K562 (cell line): ENCODE data around the gene EML6. TPM values are rescaled to one million over a fixed set of nuclear protein-coding genes. Genes with fewer than 3 reads are reported as not detected.

Source experiments
- ATAC-seq: fragments of 200-7000 bp; cut with Tn5 transposase; 3 replicates; pipeline ENCODE4 v1.9.1; 2020; ENCODE audit warnings: moderate library complexity
- BruUV-seq: library from RNA; stranded (reverse); fragments of 400-500 nt; replicated peaks from 2 replicates; lab custom pipeline; 2021; lab: Mats Ljungman, UMichigan
- CTCF ChIA-PET: fragments of 300-600 bp; formaldehyde crosslinking; extraction: SDS; loops from one replicate; lab custom pipeline; 2021; ENCODE audit warnings: low intra/inter-chr PET ratio; lab: Yijun Ruan, JAX
- POLR2A ChIA-PET: fragments of 300-600, 350-650 bp; sonication (Branson Sonifier 250); formaldehyde crosslinking; extraction: SDS; loops from one replicate; lab custom pipeline; 2021; ENCODE audit warnings: antibody characterized with exemption, inconsistent platforms; lab: Yijun Ruan, JAX
- DNase-seq, 4 experiments: peaks; one replicate each; pipeline versions ENCODE4 v3.0.0 to v3.0.0-alpha.2; 2011 to 2018; ENCODE audit warnings: low spot score in 3 of 4, mixed read lengths in 3 of 4; ENCODE audit errors: extremely low read depth in 1 of 4
- FAIRE-seq: peaks from 2 replicates; lab custom pipeline; 2011; peaks lifted over from hg19 to GRCh38; lab: Jason Lieb, UNC
- H2AFZ ChIP-seq: 2 replicates; pipeline ENCODE4 v1.6.0; 2011; ENCODE audit warnings: low read depth, low read length, control low read depth, inconsistent platforms
- H3K27ac ChIP-seq: fragments of 200-600 bp; 3 replicates; pipeline ENCODE4 v1.8.0; 2011; ENCODE audit warnings: low read depth, mild to moderate bottlenecking, control low read depth, inconsistent platforms, low read length, moderate library complexity, mixed read lengths; ENCODE audit errors: extremely low read depth
- H3K27me3 ChIP-seq, 2 experiments: fragments of 300-600 bp in 1 of 2; 2 replicates in 1 of 2; 3 replicates in 1 of 2; pipeline versions ENCODE4 v1.6.0 to v1.8.0; 2011; ENCODE audit warnings: inconsistent platforms in 2 of 2, low read length in 2 of 2, mild to moderate bottlenecking in 1 of 2, mixed read lengths in 1 of 2, moderate library complexity in 1 of 2; ENCODE audit not compliant: control insufficient read depth in 2 of 2, insufficient read depth in 2 of 2
- H3K36me3 ChIP-seq: fragments of 300-600 bp; 3 replicates; pipeline ENCODE4 v1.8.0; 2011; ENCODE audit warnings: mild to moderate bottlenecking, low read length, inconsistent platforms; ENCODE audit not compliant: control insufficient read depth, insufficient read depth
- H3K4me1 ChIP-seq, 2 experiments: fragments of 200-600 bp in 1 of 2; replicated peaks in 1 of 2; 2 replicates in 1 of 2; 3 replicates in 1 of 2; pipeline versions ENCODE4 v1.5.1 to v1.8.0; 2011; ENCODE audit warnings: inconsistent platforms in 2 of 2, low read length in 2 of 2, mild to moderate bottlenecking in 1 of 2, mixed read lengths in 1 of 2, moderate library complexity in 1 of 2; ENCODE audit not compliant: control insufficient read depth in 2 of 2, insufficient read depth in 2 of 2
- H3K4me2 ChIP-seq: 2 replicates; pipeline ENCODE4 v1.6.1; 2011; ENCODE audit warnings: low read length, control low read depth, inconsistent platforms, mixed read lengths; ENCODE audit not compliant: insufficient read depth
- H3K4me3 ChIP-seq: fragments of 200-600 bp; sonication (generic), shearing (Covaris generic); 2 replicates; pipeline ENCODE4 v1.5.1; 2016; ENCODE audit warnings: control low read depth, inconsistent platforms
- H3K79me2 ChIP-seq: fragments of 200-600 bp; 3 replicates; pipeline ENCODE4 v1.8.0; 2011; ENCODE audit warnings: low read length, inconsistent platforms; ENCODE audit not compliant: control insufficient read depth, insufficient read depth
- H3K9ac ChIP-seq, 2 experiments: 2 replicates each; pipeline versions ENCODE4 v1.6.0 to v1.6.1; 2011; ENCODE audit warnings: low read depth in 2 of 2, low read length in 2 of 2, control low read depth in 1 of 2, inconsistent platforms in 1 of 2, mild to moderate bottlenecking in 1 of 2, mixed read lengths in 1 of 2; ENCODE audit not compliant: insufficient read depth in 1 of 2
- H3K9me1 ChIP-seq: one replicate; pipeline ENCODE4 v1.6.0; 2011; ENCODE audit warnings: inconsistent platforms, mild to moderate bottlenecking, low read length, moderate library complexity; ENCODE audit not compliant: control insufficient read depth, insufficient read depth
- H3K9me3 ChIP-seq: replicated peaks from 2 replicates; pipeline ENCODE4 v1.5.1; 2011; ENCODE audit warnings: low read depth, low read length, inconsistent platforms; ENCODE audit not compliant: control insufficient read depth, insufficient read depth
- H4K20me1 ChIP-seq: replicated peaks from 2 replicates; pipeline ENCODE4 v1.6.1; 2011; ENCODE audit warnings: low read length, inconsistent platforms, mixed read lengths; ENCODE audit not compliant: control insufficient read depth, insufficient read depth
- CC2D1A ChIP-seq: fragments of 450-650 bp; IDR thresholded peaks from 2 replicates; pipeline ENCODE4 v1.6.1; 2017; ENCODE audit warnings: mild to moderate bottlenecking
- CHCHD3 ChIP-seq: fragments of 250-450 bp; sonication (Bioruptor Pico); IDR thresholded peaks from 2 replicates; pipeline ENCODE4 v2.1.2; 2022; ENCODE audit warnings: mild to moderate bottlenecking
- CREBBP ChIP-seq: IDR thresholded peaks from one replicate; pipeline ENCODE4 v1.6.1; 2012; ENCODE audit warnings: low read depth, mild to moderate bottlenecking, control low read depth, inconsistent platforms, low read length
- CXXC5 ChIP-seq: fragments of 250-450 bp; sonication (Bioruptor Pico); IDR thresholded peaks from 2 replicates; pipeline ENCODE4 v1.8.0; 2022; ENCODE audit warnings: inconsistent platforms, mild to moderate bottlenecking, moderate library complexity
- EWSR1 ChIP-seq: fragments of 450-650 bp; IDR thresholded peaks from 2 replicates; pipeline ENCODE4 v1.6.1; 2018; ENCODE audit warnings: borderline replicate concordance, mild to moderate bottlenecking, low read depth, moderate library complexity; ENCODE audit not compliant: partially characterized antibody
- HDAC3 ChIP-seq: fragments of 450-650 bp; IDR thresholded peaks from 2 replicates; pipeline ENCODE4 v1.6.1; 2018; ENCODE audit warnings: borderline replicate concordance, mild to moderate bottlenecking, moderate library complexity; ENCODE audit not compliant: partially characterized antibody
- JUN ChIP-seq, 2 experiments: sonication (generic) in 1 of 2; formaldehyde crosslinking in 1 of 2; IDR thresholded peaks; 2 replicates each; pipeline versions ENCODE4 v1.6.1 to v1.8.0; 2012 to 2022; ENCODE audit warnings: borderline replicate concordance in 2 of 2, mild to moderate bottlenecking in 2 of 2, improper control_type of control experiment in 1 of 2, low read depth in 1 of 2, low read length in 1 of 2, missing genetic modification reagents in 1 of 2
- KDM4B ChIP-seq, 2 experiments: fragments of 450-650 bp in 1 of 2; sonication (generic) in 1 of 2; IDR thresholded peaks; 2 replicates each; pipeline ENCODE4 v1.6.1; 2016 to 2017; ENCODE audit warnings: borderline replicate concordance in 2 of 2, antibody characterized with exemption in 1 of 2, low read depth in 1 of 2, mild to moderate bottlenecking in 1 of 2
- KLF1 ChIP-seq: fragments of 450-650 bp; IDR thresholded peaks from 2 replicates; pipeline ENCODE4 v1.6.1; 2016; ENCODE audit warnings: missing genetic modification characterization, missing compliant biosample characterization
- MTA3 ChIP-seq: fragments of 450-650 bp; formaldehyde crosslinking; IDR thresholded peaks from 2 replicates; pipeline ENCODE4 v1.6.1; 2017; ENCODE audit warnings: mild to moderate bottlenecking, borderline replicate concordance
- MYNN ChIP-seq, 2 experiments: sonication (generic); formaldehyde crosslinking in 1 of 2; IDR thresholded peaks; 2 replicates each; pipeline versions ENCODE4 v1.5.0 to v1.6.1; 2016 to 2020; ENCODE audit warnings: antibody characterized with exemption in 1 of 2, missing genetic modification reagents in 1 of 2
- NR2F6 ChIP-seq: fragments of 450-650 bp; formaldehyde crosslinking; IDR thresholded peaks from 2 replicates; pipeline ENCODE4 v1.4.0; 2020; ENCODE audit warnings: mild to moderate bottlenecking
- PHF8 ChIP-seq: fragments of 200-600 bp; sonication (generic); IDR thresholded peaks from 2 replicates; pipeline ENCODE4 v1.6.1; 2012; ENCODE audit warnings: mixed run types, mild to moderate bottlenecking, inconsistent platforms, low read length, moderate library complexity, borderline replicate concordance
- TBL1XR1 ChIP-seq, 2 experiments: IDR thresholded peaks; 2 replicates each; pipeline ENCODE4 v1.6.1; 2012; ENCODE audit warnings: improper control_type of control experiment in 2 of 2, low read length in 2 of 2, mild to moderate bottlenecking in 1 of 2
- WGBS: fragments of 100-300 bp; shearing (Covaris generic); methylation state at CpG from one replicate; pipeline ENCODE4 v1.1.6; 2016; ENCODE audit warnings: low coverage, mixed read lengths; ENCODE audit not compliant: insufficient coverage; ENCODE audit errors: missing lambda C conversion rate; 5-methylcytosine and 5-hydroxymethylcytosine counted together
- in situ Hi-C: fragments of 300-500 bp; cut with MboI; formaldehyde crosslinking; loops from 4 replicates; pipeline ENCODE4 v1.15.0; 2018; ENCODE audit warnings: inconsistent platforms, mixed read lengths
- intact Hi-C: fragments of 100-400 bp; cut with micrococcal nuclease; formaldehyde crosslinking; loops from 2 replicates; pipeline ENCODE4 v1.14.2; 2022
- polyA plus RNA-seq, 8 experiments: library from polyadenylated mRNA; depleted of rRNA in 4 of 8; stranded (reverse) in 5 of 8; unstranded in 3 of 8; fragments of >200 nt; fragmentation: Nextera tagmentation in 2 of 8; fragmentation: Illumina TruSeq in 1 of 8; extraction: Ambion mirVana in 2 of 8; extraction: Trizol in 1 of 8; gene quantifications; 2 replicates each; pipeline versions ENCODE4 v1.2.1 to v1.2.3, GENCODE V29; 2011 to 2014; ENCODE audit warnings: inconsistent platforms in 1 of 8, missing spikeins in 1 of 8
- total RNA-seq, 7 experiments: library from RNA; depleted of rRNA in 6 of 7; stranded (reverse); fragments of >200 nt in 6 of 7; fragmentation: Illumina TruSeq in 2 of 7; extraction: Trizol in 2 of 7; gene quantifications; 2 replicates each; pipeline versions ENCODE4 v1.2.1 to v1.2.3, GENCODE V29; 2011 to 2021; ENCODE audit warnings: low replicate concordance in 1 of 7
- TF ChIP-seq, protein P1 (sequence below): IDR thresholded peaks from 3 replicates; pipeline ENCODE4 v1.6.1; 2011; ENCODE audit warnings: borderline replicate concordance, mild to moderate bottlenecking; ENCODE audit not compliant: insufficient read length, insufficient read depth
- TF ChIP-seq, protein P2 (sequence below): fragments of 250-450 bp; sonication (Bioruptor Pico); IDR thresholded peaks from 2 replicates; pipeline ENCODE4 v1.5.0; 2021

EML6 gene
- total and polyA plus RNA-seq, 9 of the 15 experiments (the other 6 are each of a cell fraction or from before 2014, with no cell fraction given), result 0.07 to 0.56 (median 0.25) TPM

DNA sequence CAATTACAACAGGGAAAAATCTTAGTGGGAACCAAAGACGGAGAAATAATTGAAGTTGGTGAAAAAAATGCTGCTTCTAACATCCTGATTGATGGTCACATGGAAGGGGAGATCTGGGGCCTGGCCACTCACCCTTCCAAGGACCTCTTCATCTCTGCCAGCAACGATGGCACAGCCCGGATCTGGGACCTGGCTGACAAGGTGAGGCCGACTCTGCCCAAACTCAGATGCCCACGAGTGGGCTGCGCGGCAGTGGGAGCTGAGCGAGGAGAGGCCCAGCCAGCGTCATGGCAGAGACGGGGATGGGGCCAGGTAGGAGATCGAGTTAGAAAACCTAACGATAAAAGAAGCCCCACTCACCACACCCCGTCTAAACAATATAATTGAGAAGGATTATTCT lies 239.0 kb downstream of the EML6 start:
- Histone ChIP-seq H3K36me3 (no peaks in the 10 kb centered on the region), H3K4me2 (no peak overlapping the region), H3K79me2 (no peaks in the 10 kb centered on the region), H4K20me1 (no peaks in the 10 kb centered on the region), H3K4me1 (peaks cover 10 to 11% of the 10 kb centered on the region in 2 experiments; a peak in 4 of 5 replicates), H3K9ac (no peak overlapping the region), H3K9me1 (no peaks in the 10 kb centered on the region), H3K27me3 (no peaks in the 10 kb centered on the region), H3K27ac (no peak overlapping the region), H3K4me3 (no peak overlapping the region), H2AFZ (no peak overlapping the region), H3K9me3 (no peaks in the 10 kb centered on the region)
- FAIRE-seq, result no peak
- CTCF ChIA-PET, result no interaction called here
- POLR2A ChIA-PET, result interaction anchor here (2.8 kb wide), 1 partner anchor 12 kb away, joined by 15 read pairs; no protein-coding TSS in a partner anchor
- WGBS, result 76% methylated on average over 13 of the region's 13 CpGs
- in situ Hi-C loops (no loop called here), intact Hi-C loops (no loop called here)
- DNase-seq, result no peak
- no TSS peak for BruUV-seq
- TF ChIP-seq, protein P1, sequence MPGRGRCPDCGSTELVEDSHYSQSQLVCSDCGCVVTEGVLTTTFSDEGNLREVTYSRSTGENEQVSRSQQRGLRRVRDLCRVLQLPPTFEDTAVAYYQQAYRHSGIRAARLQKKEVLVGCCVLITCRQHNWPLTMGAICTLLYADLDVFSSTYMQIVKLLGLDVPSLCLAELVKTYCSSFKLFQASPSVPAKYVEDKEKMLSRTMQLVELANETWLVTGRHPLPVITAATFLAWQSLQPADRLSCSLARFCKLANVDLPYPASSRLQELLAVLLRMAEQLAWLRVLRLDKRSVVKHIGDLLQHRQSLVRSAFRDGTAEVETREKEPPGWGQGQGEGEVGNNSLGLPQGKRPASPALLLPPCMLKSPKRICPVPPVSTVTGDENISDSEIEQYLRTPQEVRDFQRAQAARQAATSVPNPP, result no peak
- TF ChIP-seq CREBBP (no peak), JUN (IDR thresholded peaks at IDR 0.05; ENCODE audit: borderline replicate concordance, low read depth, low read length) (no peak), JUN (CRISPR knock-in tag; IDR thresholded peaks at IDR 0.05; ENCODE audit: borderline replicate concordance) (no peak), PHF8 (no peak), HDAC3 (no peak), KLF1 (tag) (no peak), EWSR1 (no peak), TBL1XR1 (IDR thresholded peaks at IDR 0.05; ENCODE audit: low read length in 2 of 2) (no peak), CC2D1A (no peak), NR2F6 (CRISPR knock-in tag) (no peak), CXXC5 (CRISPR knock-in tag) (no peak), MYNN (IDR thresholded peaks at IDR 0.05) (no peak), MYNN (CRISPR knock-in tag; IDR thresholded peaks at IDR 0.05) (no peak), CHCHD3 (CRISPR knock-in tag) (no peak), MTA3 (no peak), KDM4B (IDR thresholded peaks at IDR 0.05; ENCODE audit: borderline replicate concordance in 2 of 2, low read depth in 1 of 2) (no peak)
- TF ChIP-seq, protein P2, sequence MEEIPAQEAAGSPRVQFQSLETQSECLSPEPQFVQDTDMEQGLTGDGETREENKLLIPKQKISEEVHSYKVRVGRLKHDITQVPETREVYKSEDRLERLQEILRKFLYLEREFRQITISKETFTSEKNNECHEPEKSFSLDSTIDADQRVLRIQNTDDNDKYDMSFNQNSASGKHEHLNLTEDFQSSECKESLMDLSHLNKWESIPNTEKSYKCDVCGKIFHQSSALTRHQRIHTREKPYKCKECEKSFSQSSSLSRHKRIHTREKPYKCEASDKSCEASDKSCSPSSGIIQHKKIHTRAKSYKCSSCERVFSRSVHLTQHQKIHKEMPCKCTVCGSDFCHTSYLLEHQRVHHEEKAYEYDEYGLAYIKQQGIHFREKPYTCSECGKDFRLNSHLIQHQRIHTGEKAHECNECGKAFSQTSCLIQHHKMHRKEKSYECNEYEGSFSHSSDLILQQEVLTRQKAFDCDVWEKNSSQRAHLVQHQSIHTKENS (CRISPR knock-in tag), result no peak
- no peak for ATAC-seq
